Activated B cell treated with CpG ODN at 0.5 μM for 24 hours (primary cell): ENCODE data around the gene LLGL2. TPM values are rescaled to one million over a fixed set of nuclear protein-coding genes. Genes with fewer than 3 reads are reported as not detected.

Experiments
- ATAC-seq: fragments of 200-7000 bp; cut with Tn5 transposase; one replicate; pipeline ENCODE4 v1.10.0; 2021; ENCODE audit warnings: low read depth, mild to moderate bottlenecking, moderate library complexity
- CTCF ChIA-PET: fragments of 350-600 bp; sonication (Branson Sonifier 250); formaldehyde crosslinking; loops from one replicate; lab custom pipeline; 2021; ENCODE audit warnings: antibody characterized with exemption; lab: Charles Lee
- POLR2A ChIA-PET: fragments of 350-600 bp; sonication (Branson Sonifier 250); formaldehyde crosslinking; loops from one replicate; lab custom pipeline; 2021; ENCODE audit warnings: antibody characterized with exemption; lab: Charles Lee
- DNase-seq: peaks from one replicate; pipeline ENCODE4 v3.0.0; 2022
- H3K27ac Mint-ChIP-seq: one replicate; pipeline ENCODE4 v1.8.0; 2020; ENCODE audit warnings: mixed read lengths
- H3K27me3 Mint-ChIP-seq: one replicate; pipeline ENCODE4 v1.8.0; 2021; ENCODE audit warnings: mixed read lengths
- H3K36me3 Mint-ChIP-seq: one replicate; pipeline ENCODE4 v1.8.0; 2021; ENCODE audit warnings: low read depth, mixed read lengths
- H3K4me1 Mint-ChIP-seq: one replicate; pipeline ENCODE4 v1.8.0; 2021; ENCODE audit warnings: mixed read lengths
- H3K4me3 Mint-ChIP-seq: one replicate; pipeline ENCODE4 v1.8.0; 2020; ENCODE audit warnings: mild to moderate bottlenecking, mixed read lengths
- H3K9me3 Mint-ChIP-seq: one replicate; pipeline ENCODE4 v1.8.0; 2020; ENCODE audit warnings: mixed read lengths
- intact Hi-C: fragments of 100-400 bp; cut with micrococcal nuclease; formaldehyde crosslinking; loops from one replicate; pipeline ENCODE4 v1.15.1; 2024
- total RNA-seq: library from RNA; stranded (reverse); gene quantifications from 2 replicates; pipeline ENCODE4 v1.2.3, GENCODE V29; 2022
- TF ChIP-seq, protein P1 (sequence below): fragments of 200-600 bp; IDR thresholded peaks from one replicate; pipeline ENCODE4 v1.8.0; 2022; ENCODE audit warnings: antibody characterized with exemption, mild to moderate bottlenecking

Gene LLGL2
- total RNA-seq, 1 donor from 2014 or later = 29.9 TPM

DNA sequence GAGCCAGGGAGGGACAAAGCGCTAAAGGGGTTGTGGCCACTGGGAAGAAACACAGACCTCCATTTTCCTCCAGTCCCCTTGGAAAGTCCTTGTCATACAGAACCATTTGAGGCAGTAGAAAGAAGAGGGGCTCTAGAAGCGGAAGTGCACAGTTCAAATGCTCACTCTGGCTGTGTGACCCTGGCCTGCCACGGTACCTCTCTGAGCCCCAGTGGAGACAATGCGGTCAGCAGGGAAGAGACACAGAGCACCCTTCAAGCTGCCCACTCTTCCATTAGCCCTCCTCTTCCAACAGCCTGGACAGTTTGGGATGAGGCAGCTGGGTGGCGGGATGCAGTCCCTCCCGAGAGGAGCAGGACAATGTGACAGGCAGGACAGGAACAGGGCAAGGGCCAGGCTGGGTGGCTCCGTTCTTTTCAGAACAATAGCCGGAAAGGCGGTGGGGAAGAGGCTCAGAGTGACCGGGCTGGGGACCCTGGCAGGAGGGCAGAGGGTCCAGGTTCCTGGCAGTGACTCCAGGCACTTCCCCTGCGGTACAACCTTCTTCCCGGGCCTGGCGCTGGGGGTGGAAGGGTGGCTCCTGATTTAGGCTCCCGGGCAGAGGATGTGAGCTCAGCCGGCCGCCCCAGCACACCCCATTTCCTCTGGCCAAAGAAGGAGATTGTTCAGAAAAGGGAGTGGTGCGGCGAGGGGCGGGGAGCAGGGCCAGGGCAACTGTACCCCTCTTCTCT, 15.8 kb upstream of the LLGL2 start:
- Mint-ChIP-seq H3K27me3 (no peaks in the 10 kb centered on the region), H3K27ac (no peak overlapping the region), H3K36me3 (no peaks in the 10 kb centered on the region), H3K4me3 (no peak overlapping the region), H3K9me3 (no peaks in the 10 kb centered on the region), H3K4me1 (no peaks in the 10 kb centered on the region)
- no peak for ATAC-seq
- POLR2A ChIA-PET = interaction anchor here (0.6 kb wide), 1 partner anchor 345 kb away, joined by 5 read pairs; the partner anchor contains the start of gene WBP2
- intact Hi-C loops = no loop called here
- CTCF ChIA-PET = no interaction called here
- TF ChIP-seq, protein P1, sequence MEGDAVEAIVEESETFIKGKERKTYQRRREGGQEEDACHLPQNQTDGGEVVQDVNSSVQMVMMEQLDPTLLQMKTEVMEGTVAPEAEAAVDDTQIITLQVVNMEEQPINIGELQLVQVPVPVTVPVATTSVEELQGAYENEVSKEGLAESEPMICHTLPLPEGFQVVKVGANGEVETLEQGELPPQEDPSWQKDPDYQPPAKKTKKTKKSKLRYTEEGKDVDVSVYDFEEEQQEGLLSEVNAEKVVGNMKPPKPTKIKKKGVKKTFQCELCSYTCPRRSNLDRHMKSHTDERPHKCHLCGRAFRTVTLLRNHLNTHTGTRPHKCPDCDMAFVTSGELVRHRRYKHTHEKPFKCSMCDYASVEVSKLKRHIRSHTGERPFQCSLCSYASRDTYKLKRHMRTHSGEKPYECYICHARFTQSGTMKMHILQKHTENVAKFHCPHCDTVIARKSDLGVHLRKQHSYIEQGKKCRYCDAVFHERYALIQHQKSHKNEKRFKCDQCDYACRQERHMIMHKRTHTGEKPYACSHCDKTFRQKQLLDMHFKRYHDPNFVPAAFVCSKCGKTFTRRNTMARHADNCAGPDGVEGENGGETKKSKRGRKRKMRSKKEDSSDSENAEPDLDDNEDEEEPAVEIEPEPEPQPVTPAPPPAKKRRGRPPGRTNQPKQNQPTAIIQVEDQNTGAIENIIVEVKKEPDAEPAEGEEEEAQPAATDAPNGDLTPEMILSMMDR = no peak
- no peak for DNase-seq

DNA sequence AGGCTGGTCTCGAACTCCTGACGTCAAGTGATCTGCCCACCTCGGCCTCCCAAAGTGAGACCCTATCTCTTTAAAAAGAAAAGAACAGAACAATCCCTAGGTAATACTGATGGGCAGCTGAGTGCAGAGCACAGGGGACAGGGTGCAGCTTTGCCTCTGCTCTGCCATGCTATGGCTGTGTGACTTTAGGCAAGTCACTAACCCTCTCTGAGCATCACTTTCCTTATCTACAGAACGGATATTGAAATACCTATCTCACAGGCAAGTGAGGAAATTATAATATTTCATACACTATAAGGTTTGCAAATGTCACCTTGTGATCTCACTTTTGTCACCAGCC, 14.3 kb upstream of the LLGL2 start:
- no peaks in the 10 kb centered on the region for H3K27me3 Mint-ChIP-seq
- H3K36me3 Mint-ChIP-seq = no peaks in the 10 kb centered on the region
- CTCF ChIA-PET = no interaction called here
- TF ChIP-seq, protein P1 = no peak
- H3K27ac Mint-ChIP-seq = no peak overlapping the region
- no peak for ATAC-seq
- intact Hi-C loops = no loop called here
- H3K9me3 Mint-ChIP-seq = no peaks in the 10 kb centered on the region
- H3K4me3 Mint-ChIP-seq = no peak overlapping the region
- no peak for DNase-seq
- POLR2A ChIA-PET = no interaction called here
- H3K4me1 Mint-ChIP-seq = no peaks in the 10 kb centered on the region

DNA sequence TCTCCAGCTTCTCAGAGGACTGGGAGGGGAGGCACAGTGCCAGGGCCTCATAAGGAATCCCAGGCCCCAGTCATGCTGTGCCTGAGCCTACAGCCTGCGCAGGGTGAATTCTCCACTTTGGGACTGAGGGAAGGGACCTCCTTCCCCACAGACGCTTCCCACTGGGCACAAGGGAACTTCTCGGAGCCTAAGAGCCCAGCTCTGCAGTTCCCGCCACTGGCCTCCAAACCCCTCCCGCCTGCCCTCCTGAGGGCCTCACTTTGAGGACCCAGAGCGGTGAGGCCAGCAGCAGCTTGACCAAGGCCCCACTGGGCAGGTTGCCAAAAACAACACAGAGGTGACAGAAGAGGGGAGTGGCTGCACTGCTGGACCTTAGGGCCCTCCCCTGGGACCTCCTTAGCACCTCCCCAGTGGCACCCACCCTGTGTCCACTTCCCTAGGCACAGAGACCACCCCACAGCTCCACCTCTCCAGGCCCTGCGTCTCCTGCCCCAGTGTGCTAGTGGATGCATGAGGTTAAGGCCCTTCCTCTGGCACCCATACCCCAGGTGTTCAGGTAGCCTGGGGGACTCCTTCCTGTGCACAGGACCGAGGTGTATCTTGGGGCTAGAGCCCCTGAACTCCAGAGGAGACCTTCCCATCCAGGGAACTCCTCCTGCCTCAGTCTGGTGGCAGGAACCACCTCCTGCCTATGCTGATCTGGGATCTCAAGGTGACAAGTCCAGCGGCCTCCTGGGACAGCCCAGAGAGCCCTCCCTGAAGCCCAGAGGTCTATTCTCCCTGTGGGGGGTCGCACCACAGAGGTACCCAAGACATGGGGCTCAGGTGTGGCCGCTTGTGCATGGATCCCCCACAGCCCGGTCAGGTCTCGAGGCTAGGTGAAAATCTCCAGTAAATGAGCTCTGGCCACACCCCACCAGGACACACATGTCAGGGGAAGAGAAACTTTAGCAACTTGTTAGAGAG, 13.6 kb upstream of the LLGL2 start:
- no peaks in the 10 kb centered on the region for H3K27me3 Mint-ChIP-seq
- ChIA-PET POLR2A (interaction anchor here (0.6 kb wide), 1 partner anchor 258 kb away, joined by 11 read pairs; no protein-coding TSS in a partner anchor), CTCF (no interaction called here)
- intact Hi-C loops = no loop called here
- DNase-seq = no peak
- no peak for ATAC-seq
- no peaks in the 10 kb centered on the region for H3K36me3 Mint-ChIP-seq
- no peaks in the 10 kb centered on the region for H3K9me3 Mint-ChIP-seq
- no peak overlapping the region for H3K4me3 Mint-ChIP-seq
- H3K4me1 Mint-ChIP-seq = peaks cover 1% of the 10 kb centered on the region
- no peak overlapping the region for H3K27ac Mint-ChIP-seq
- TF ChIP-seq, protein P1 = no peak

DNA sequence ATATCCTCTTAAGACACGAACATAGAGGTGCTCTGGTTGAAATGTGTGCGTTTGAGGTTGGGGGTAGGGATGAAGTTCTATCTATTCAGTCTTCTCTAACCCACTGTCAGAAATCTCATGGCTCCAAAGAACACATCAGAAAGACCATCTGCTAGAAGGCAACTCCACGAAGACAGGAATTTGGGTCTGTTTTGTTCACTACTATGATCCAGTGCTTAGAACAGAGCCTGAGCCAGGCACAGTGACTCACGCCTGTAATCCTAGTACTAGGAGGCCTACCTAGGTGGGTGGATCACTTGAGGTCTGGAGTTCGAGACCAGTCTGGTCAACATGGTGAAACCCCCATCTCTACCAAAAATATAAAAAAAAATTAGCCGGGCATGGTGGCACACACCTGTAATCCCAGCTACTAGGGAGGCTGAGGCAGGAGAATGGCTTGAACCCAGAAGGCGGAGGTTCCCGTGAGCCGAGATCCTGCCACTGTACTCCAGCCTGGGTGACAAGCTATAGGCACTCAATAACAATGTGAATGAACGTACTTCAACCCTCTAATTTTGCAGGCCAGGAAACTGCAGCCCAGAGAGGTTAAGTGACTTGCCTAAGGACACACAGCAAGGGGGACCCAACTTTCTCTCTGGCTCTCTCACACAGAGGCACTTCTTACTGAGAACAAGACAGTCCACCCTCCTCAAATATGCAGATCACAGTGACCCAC, 12.4 kb upstream of the LLGL2 start:
- Mint-ChIP-seq H3K27me3 (no peaks in the 10 kb centered on the region), H3K9me3 (no peaks in the 10 kb centered on the region), H3K4me3 (no peak overlapping the region), H3K27ac (no peak overlapping the region), H3K36me3 (no peaks in the 10 kb centered on the region), H3K4me1 (peaks cover 13% of the 10 kb centered on the region)
- CTCF ChIA-PET = no interaction called here
- DNase-seq (no peak), ATAC-seq (no peak)
- intact Hi-C loops = no loop called here
- POLR2A ChIA-PET = interaction anchor here (0.6 kb wide), 1 partner anchor 257 kb away, joined by 11 read pairs; no protein-coding TSS in a partner anchor
- TF ChIP-seq, protein P1 = no peak
